Thyroid gland (tissue), 4 donors: ENCODE measurements around the gene SSTR4. TPM values are rescaled to one million over a fixed set of nuclear protein-coding genes. Genes with fewer than 3 reads are reported as not detected.

Experiments used
- DNase-seq, 2 donors: peaks; one replicate each; pipeline ENCODE4 v3.0.0-alpha.2; 2019
- H3K27ac ChIP-seq, 3 donors: fragments of 200-600 bp; sonication (generic); 1 replicate in 2 of 3; 2 replicates in 1 of 3; pipeline ENCODE4 v1.5.1; 2016 to 2019; ENCODE audit warnings: mild to moderate bottlenecking in 1 of 3, moderate library complexity in 1 of 3
- H3K27me3 ChIP-seq: fragments of 200-600 bp; sonication (generic); one replicate; pipeline ENCODE4 v1.5.1; 2019
- H3K36me3 ChIP-seq, 2 donors: fragments of 200-600 bp; sonication (generic); one replicate each; pipeline ENCODE4 v1.5.1; 2016 to 2019
- H3K4me1 ChIP-seq, 2 donors: fragments of 200-600 bp; sonication (generic); one replicate each; pipeline ENCODE4 v1.5.1; 2017 to 2019
- H3K4me3 ChIP-seq, 3 donors: fragments of 200-600 bp; sonication (generic); replicated peaks in 1 of 3; 1 replicate in 2 of 3; 2 replicates in 1 of 3; pipeline ENCODE4 v1.5.1; 2016; ENCODE audit warnings: mild to moderate bottlenecking in 1 of 3
- H3K9me3 ChIP-seq: fragments of 200-600 bp; sonication (generic); one replicate; pipeline ENCODE4 v1.5.1; 2017
- CTCF ChIP-seq, 6 experiments: fragments of 200-600 bp in 3 of 6; fragments of 450-650 bp in 3 of 6; sonication (generic) in 3 of 6; IDR thresholded peaks; one replicate each; pipeline ENCODE4 v1.5.1; 2016 to 2019; ENCODE audit warnings: antibody characterized with exemption in 6 of 6, mild to moderate bottlenecking in 2 of 6, inconsistent platforms in 1 of 6, moderate library complexity in 1 of 6
- POLR2A ChIP-seq, 2 donors: fragments of 450-650 bp; IDR thresholded peaks; one replicate each; pipeline ENCODE4 v1.6.1; 2017; ENCODE audit warnings: antibody characterized with exemption in 2 of 2, mild to moderate bottlenecking in 2 of 2, moderate library complexity in 1 of 2
- WGBS, 2 donors: methylation state at CpG; one replicate each; pipeline ENCODE4 v1.1.5; 2017; 5-methylcytosine and 5-hydroxymethylcytosine counted together
- intact Hi-C: fragments of 100-400 bp; cut with DNase I; formaldehyde crosslinking; loops from one replicate; pipeline ENCODE4 v1.15.1; 2023
- total RNA-seq, 4 donors: library from RNA; depleted of rRNA; stranded (reverse); fragments of >200 nt; gene quantifications; one replicate each; pipeline ENCODE4 v1.2.3, GENCODE V29; 2016

SSTR4 gene
- total RNA-seq, 4 donors from 2014 or later, result not detected

GRCh38 chr20:22998476-22998875 lies 36.6 kb upstream of the SSTR4 start:
- no peaks in the 10 kb centered on the region for H3K9me3 ChIP-seq
- TF ChIP-seq POLR2A (IDR thresholded peaks at IDR 0.05) (no peak), CTCF (IDR thresholded peaks at IDR 0.05) (no peak)
- DNase-seq, result no peak
- H3K27me3 ChIP-seq, result no peaks in the 10 kb centered on the region
- H3K27ac ChIP-seq, result no peak overlapping the region
- H3K4me1 ChIP-seq, result no peaks in the 10 kb centered on the region
- no peaks in the 10 kb centered on the region for H3K36me3 ChIP-seq
- no peak overlapping the region for H3K4me3 ChIP-seq
- WGBS, 2 donors, result 97 to 100% methylated on average over 2 of the region's 2 CpGs
- intact Hi-C loops, result no loop called here

- TF ChIP-seq CTCF (IDR thresholded peaks at IDR 0.05) (no peak), POLR2A (IDR thresholded peaks at IDR 0.05) (no peak)
- DNase-seq, result no peak
- intact Hi-C loops, result no loop called here
- H3K36me3 ChIP-seq, result no peaks in the 10 kb centered on the region
- H3K4me1 ChIP-seq, result no peaks in the 10 kb centered on the region
- H3K4me3 ChIP-seq, result no peak overlapping the region
- H3K27me3 ChIP-seq, result no peaks in the 10 kb centered on the region
- WGBS, 2 donors, result 68 to 72% methylated on average over 4 of the region's 4 CpGs
- no peak overlapping the region for H3K27ac ChIP-seq
- no peaks in the 10 kb centered on the region for H3K9me3 ChIP-seq
Observed at GRCh38 chr20:22999756-23000155, 35.4 kb upstream of the SSTR4 start.

GRCh38 chr20:23000232-23000947 lies 34.7 kb upstream of the SSTR4 start:
- Histone ChIP-seq H3K4me1 (no peaks in the 10 kb centered on the region), H3K27me3 (no peaks in the 10 kb centered on the region), H3K36me3 (no peaks in the 10 kb centered on the region), H3K4me3 (no peak overlapping the region), H3K9me3 (no peaks in the 10 kb centered on the region), H3K27ac (no peak overlapping the region)
- intact Hi-C loops, result no loop called here
- DNase-seq, result no peak
- 73 to 79% methylated on average over 6 of the region's 6 CpGs for WGBS, 2 donors
- TF ChIP-seq POLR2A (IDR thresholded peaks at IDR 0.05) (no peak), CTCF (IDR thresholded peaks at IDR 0.05) (no peak)

GRCh38 chr20:23002276-23002675 lies 32.8 kb upstream of the SSTR4 start:
- no peak for DNase-seq
- intact Hi-C loops, result no loop called here
- WGBS, 2 donors, result 96% methylated on average over 6 of the region's 6 CpGs

More at GRCh38 chr20:23002276-23002675, 32.8 kb upstream of the SSTR4 start:
- H3K4me3 ChIP-seq, result no peak overlapping the region
- no peaks in the 10 kb centered on the region for H3K27me3 ChIP-seq
- no peak overlapping the region for H3K27ac ChIP-seq
- TF ChIP-seq POLR2A (IDR thresholded peaks at IDR 0.05) (no peak), CTCF (IDR thresholded peaks at IDR 0.05) (no peak)
- no peaks in the 10 kb centered on the region for H3K9me3 ChIP-seq
- H3K36me3 ChIP-seq, result no peaks in the 10 kb centered on the region
- no peaks in the 10 kb centered on the region for H3K4me1 ChIP-seq
